NB4 (cell line): Measurements from ENCODE around the gene MAPK11.

Source experiments
- MAX ChIP-seq: IDR thresholded peaks from 2 replicates; pipeline ENCODE4 v1.6.1; 2011; ENCODE audit warnings: low read depth, low read length
- MYC ChIP-seq: IDR thresholded peaks from 2 replicates; pipeline ENCODE4 v1.6.1; 2011; ENCODE audit warnings: low read depth, low read length
- POLR2A ChIP-seq: IDR thresholded peaks from 2 replicates; pipeline ENCODE4 v1.6.1; 2011; ENCODE audit warnings: mild to moderate bottlenecking; ENCODE audit not compliant: insufficient read length; ENCODE audit errors: extremely low read depth
- TF ChIP-seq, protein P1 (sequence below): IDR thresholded peaks from one replicate; pipeline ENCODE4 v1.5.1; 2012; ENCODE audit warnings: low read depth, low read length

GRCh38 chr22:50257451-50258360, 12.5 kb downstream of the MAPK11 start:
- TF ChIP-seq, protein P1, sequence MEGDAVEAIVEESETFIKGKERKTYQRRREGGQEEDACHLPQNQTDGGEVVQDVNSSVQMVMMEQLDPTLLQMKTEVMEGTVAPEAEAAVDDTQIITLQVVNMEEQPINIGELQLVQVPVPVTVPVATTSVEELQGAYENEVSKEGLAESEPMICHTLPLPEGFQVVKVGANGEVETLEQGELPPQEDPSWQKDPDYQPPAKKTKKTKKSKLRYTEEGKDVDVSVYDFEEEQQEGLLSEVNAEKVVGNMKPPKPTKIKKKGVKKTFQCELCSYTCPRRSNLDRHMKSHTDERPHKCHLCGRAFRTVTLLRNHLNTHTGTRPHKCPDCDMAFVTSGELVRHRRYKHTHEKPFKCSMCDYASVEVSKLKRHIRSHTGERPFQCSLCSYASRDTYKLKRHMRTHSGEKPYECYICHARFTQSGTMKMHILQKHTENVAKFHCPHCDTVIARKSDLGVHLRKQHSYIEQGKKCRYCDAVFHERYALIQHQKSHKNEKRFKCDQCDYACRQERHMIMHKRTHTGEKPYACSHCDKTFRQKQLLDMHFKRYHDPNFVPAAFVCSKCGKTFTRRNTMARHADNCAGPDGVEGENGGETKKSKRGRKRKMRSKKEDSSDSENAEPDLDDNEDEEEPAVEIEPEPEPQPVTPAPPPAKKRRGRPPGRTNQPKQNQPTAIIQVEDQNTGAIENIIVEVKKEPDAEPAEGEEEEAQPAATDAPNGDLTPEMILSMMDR, result no peak
- TF ChIP-seq POLR2A, result no peak
- TF ChIP-seq MAX, result no peak
- no peak for TF ChIP-seq MYC
